ENCODE measurements around the gene SLC6A8. TPM values are rescaled to one million over a fixed set of nuclear protein-coding genes. Genes with fewer than 3 reads are reported as not detected.
"Not testable (repeated sequence)": the region's sequence is repeated elsewhere in the genome, so short reads cannot be mapped to it uniquely, and the experiment has no call there.

The SLC6A8 gene
- total and polyA plus RNA-seq, 2 donors from 2014 or later: 79.7 to 110 TPM

- FAIRE-seq (no peak), DNase-seq (peak in 1 of 5 donors; percentile 51)
- Histone ChIP-seq H3K9me3 (ENCODE audit: control insufficient read depth in 2 of 3, insufficient read depth in 1 of 3, low read length in 3 of 3) (no peaks in the 10 kb centered on the region), H3K4me3 (ENCODE audit: low read length in 3 of 3) (no peak overlapping the region), H3K36me3 (ENCODE audit: control insufficient read depth in 2 of 3, insufficient read depth in 3 of 3, low read length in 3 of 3) (no peaks in the 10 kb centered on the region), H3K27me3 (ENCODE audit: control insufficient read depth, insufficient read depth, low read length) (no peaks in the 10 kb centered on the region), H3K9ac (ENCODE audit: low read length in 3 of 3) (no peak overlapping the region), H3K4me1 (ENCODE audit: control insufficient read depth in 2 of 3, insufficient read depth in 2 of 3, low read depth in 1 of 3, low read length in 3 of 3) (peaks cover 0 to 11% (median 0%) of the 10 kb centered on the region in 3 donors), H3K27ac (ENCODE audit: low read depth in 2 of 2, low read length in 2 of 2) (no peak overlapping the region)
- TF ChIP-seq CTCF (IDR thresholded peaks at IDR 0.05; ENCODE audit: borderline replicate concordance, extremely low read depth, insufficient read depth): no peak
- intact Hi-C loops (cut with DNase I): no loop called here
Observed at GRCh38 chrX:153702336-153703035, 14.8 kb downstream of the SLC6A8 start.

- H3K9me3 ChIP-seq (ENCODE audit: control insufficient read depth in 2 of 3, insufficient read depth in 1 of 3, low read length in 3 of 3): no peaks in the 10 kb centered on the region
- no peak overlapping the region for H3K4me3 ChIP-seq (ENCODE audit: low read length in 3 of 3)
- no peak for TF ChIP-seq CTCF (IDR thresholded peaks at IDR 0.05; ENCODE audit: borderline replicate concordance, extremely low read depth, insufficient read depth)
- intact Hi-C loops (cut with DNase I): no loop called here
- H3K4me1 ChIP-seq (ENCODE audit: control insufficient read depth in 2 of 3, insufficient read depth in 2 of 3, low read depth in 1 of 3, low read length in 3 of 3): peaks cover 0 to 11% (median 0%) of the 10 kb centered on the region in 3 donors
- DNase-seq: peak in 1 of 5 donors; percentile 86
- H3K9ac ChIP-seq (ENCODE audit: low read length in 3 of 3): no peak overlapping the region
- FAIRE-seq: no peak
- no peaks in the 10 kb centered on the region for H3K27me3 ChIP-seq (ENCODE audit: control insufficient read depth, insufficient read depth, low read length)
- no peaks in the 10 kb centered on the region for H3K36me3 ChIP-seq (ENCODE audit: control insufficient read depth in 2 of 3, insufficient read depth in 3 of 3, low read length in 3 of 3)
- H3K27ac ChIP-seq (ENCODE audit: low read depth in 2 of 2, low read length in 2 of 2): no peak overlapping the region
Observed at GRCh38 chrX:153703036-153703370, 15.3 kb downstream of the SLC6A8 start.

DNA sequence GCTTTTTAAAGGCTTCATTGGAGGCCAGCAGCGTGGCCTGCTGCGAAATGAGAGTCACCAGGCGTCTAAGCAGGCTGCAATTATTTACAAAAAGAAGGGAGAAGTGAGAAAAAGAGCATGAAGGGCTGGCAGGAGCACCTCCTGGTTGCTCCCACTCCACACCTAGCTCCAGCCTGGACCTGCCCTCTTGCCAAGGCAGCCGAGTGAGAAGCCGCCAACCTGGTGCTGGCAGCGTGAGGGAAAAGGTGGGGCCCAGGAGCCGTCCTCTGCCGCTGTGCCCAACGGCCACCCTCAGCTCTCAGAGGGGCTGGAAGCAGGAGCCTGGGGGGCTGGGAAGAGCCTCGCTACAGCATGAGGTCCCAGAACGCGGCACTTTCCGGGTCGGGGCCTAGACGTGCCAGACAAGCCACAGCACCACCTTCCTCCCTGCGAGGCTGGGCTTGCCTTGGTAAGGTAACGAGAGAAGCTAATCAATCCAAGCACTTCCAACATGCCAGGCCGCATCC, 16.3 kb downstream of the SLC6A8 start:
- no peak overlapping the region for H3K27ac ChIP-seq (ENCODE audit: low read depth in 2 of 2, low read length in 2 of 2)
- no peak for FAIRE-seq
- H3K27me3 ChIP-seq (ENCODE audit: control insufficient read depth, insufficient read depth, low read length): no peaks in the 10 kb centered on the region
- peaks cover 0 to 11% (median 0%) of the 10 kb centered on the region in 3 donors for H3K4me1 ChIP-seq (ENCODE audit: control insufficient read depth in 2 of 3, insufficient read depth in 2 of 3, low read depth in 1 of 3, low read length in 3 of 3)
- no peaks in the 10 kb centered on the region for H3K9me3 ChIP-seq (ENCODE audit: control insufficient read depth in 2 of 3, insufficient read depth in 1 of 3, low read length in 3 of 3)
- TF ChIP-seq CTCF (IDR thresholded peaks at IDR 0.05; ENCODE audit: borderline replicate concordance, extremely low read depth, insufficient read depth): no peak
- intact Hi-C loops (cut with DNase I): no loop called here
- H3K9ac ChIP-seq (ENCODE audit: low read length in 3 of 3): no peak overlapping the region
- H3K36me3 ChIP-seq (ENCODE audit: control insufficient read depth in 2 of 3, insufficient read depth in 3 of 3, low read length in 3 of 3): no peaks in the 10 kb centered on the region
- no peak overlapping the region for H3K4me3 ChIP-seq (ENCODE audit: low read length in 3 of 3)
- peak in 1 of 5 donors; percentile 78 for DNase-seq

GRCh38 chrX:153704631-153705402, 17.1 kb downstream of the SLC6A8 start:
- FAIRE-seq; H3K27me3 ChIP-seq (ENCODE audit: control insufficient read depth, insufficient read depth, low read length); H3K4me3 ChIP-seq (ENCODE audit: low read length in 3 of 3); H3K9ac ChIP-seq (ENCODE audit: low read length in 3 of 3); H3K27ac ChIP-seq (ENCODE audit: low read depth in 2 of 2, low read length in 2 of 2); H3K9me3 ChIP-seq (ENCODE audit: control insufficient read depth in 2 of 3, insufficient read depth in 1 of 3, low read length in 3 of 3); H3K36me3 ChIP-seq (ENCODE audit: control insufficient read depth in 2 of 3, insufficient read depth in 3 of 3, low read length in 3 of 3); intact Hi-C loops (cut with DNase I); DNase-seq: not testable (repeated sequence)
- H3K4me1 ChIP-seq (ENCODE audit: control insufficient read depth in 2 of 3, insufficient read depth in 2 of 3, low read depth in 1 of 3, low read length in 3 of 3): peaks cover 0 to 11% (median 0%) of the 10 kb centered on the region in 3 donors

GRCh38 chrX:153705403-153706060, 17.8 kb downstream of the SLC6A8 start:
- H3K9me3 ChIP-seq (ENCODE audit: control insufficient read depth in 2 of 3, insufficient read depth in 1 of 3, low read length in 3 of 3); FAIRE-seq; H3K9ac ChIP-seq (ENCODE audit: low read length in 3 of 3); H3K4me3 ChIP-seq (ENCODE audit: low read length in 3 of 3); intact Hi-C loops (cut with DNase I); H3K27ac ChIP-seq (ENCODE audit: low read depth in 2 of 2, low read length in 2 of 2); H3K36me3 ChIP-seq (ENCODE audit: control insufficient read depth in 2 of 3, insufficient read depth in 3 of 3, low read length in 3 of 3); H3K27me3 ChIP-seq (ENCODE audit: control insufficient read depth, insufficient read depth, low read length): not testable (repeated sequence)
- DNase-seq: peak in 1 of 5 donors; percentile 46
- H3K4me1 ChIP-seq (ENCODE audit: control insufficient read depth in 2 of 3, insufficient read depth in 2 of 3, low read depth in 1 of 3, low read length in 3 of 3): peaks cover 0 to 11% (median 0%) of the 10 kb centered on the region in 3 donors

Measured in kidney (tissue), 14 donors.